Ammon's horn (tissue), 1 donor: ENCODE measurements around the gene F7.
"Not testable (repeated sequence)": the region's sequence is repeated elsewhere in the genome, so short reads cannot be mapped to it uniquely, and the experiment has no call there.

Experiments used
- DNase-seq: peaks from one replicate; pipeline ENCODE4 v3.0.0-alpha.2; 2016; ENCODE audit warnings: low spot score

Gene F7

GRCh38 chr13:113072376-113072775 lies 33.2 kb upstream of the F7 start:
- DNase-seq, result no peak

GRCh38 chr13:113073942-113074341 lies 31.6 kb upstream of the F7 start:
- peak; percentile 63 for DNase-seq

GRCh38 chr13:113074401-113074800 lies 31.2 kb upstream of the F7 start:
- no peak for DNase-seq

DNA sequence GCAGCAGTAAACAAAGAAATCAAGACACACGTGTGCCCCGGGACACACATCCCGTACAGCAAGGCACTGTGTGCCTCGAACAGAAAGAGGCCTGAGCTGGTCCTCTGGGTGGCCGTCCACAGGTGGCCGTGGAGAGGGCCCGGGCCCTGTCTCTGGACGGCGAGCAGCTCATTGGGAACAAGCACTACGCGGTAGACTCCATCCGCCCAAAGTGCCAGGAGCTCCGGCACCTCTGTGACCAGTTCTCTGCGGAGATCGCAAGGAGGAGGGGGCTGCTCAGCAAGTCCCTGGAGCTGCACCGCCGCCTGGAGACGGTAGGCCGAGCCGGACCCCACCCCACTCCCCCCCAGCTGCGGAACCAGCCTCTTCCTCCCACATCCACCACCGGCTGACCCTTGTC lies 30.7 kb upstream of the F7 start:
- DNase-seq, result no peak

GRCh38 chr13:113075711-113076110 lies 29.9 kb upstream of the F7 start:
- no peak for DNase-seq

DNA sequence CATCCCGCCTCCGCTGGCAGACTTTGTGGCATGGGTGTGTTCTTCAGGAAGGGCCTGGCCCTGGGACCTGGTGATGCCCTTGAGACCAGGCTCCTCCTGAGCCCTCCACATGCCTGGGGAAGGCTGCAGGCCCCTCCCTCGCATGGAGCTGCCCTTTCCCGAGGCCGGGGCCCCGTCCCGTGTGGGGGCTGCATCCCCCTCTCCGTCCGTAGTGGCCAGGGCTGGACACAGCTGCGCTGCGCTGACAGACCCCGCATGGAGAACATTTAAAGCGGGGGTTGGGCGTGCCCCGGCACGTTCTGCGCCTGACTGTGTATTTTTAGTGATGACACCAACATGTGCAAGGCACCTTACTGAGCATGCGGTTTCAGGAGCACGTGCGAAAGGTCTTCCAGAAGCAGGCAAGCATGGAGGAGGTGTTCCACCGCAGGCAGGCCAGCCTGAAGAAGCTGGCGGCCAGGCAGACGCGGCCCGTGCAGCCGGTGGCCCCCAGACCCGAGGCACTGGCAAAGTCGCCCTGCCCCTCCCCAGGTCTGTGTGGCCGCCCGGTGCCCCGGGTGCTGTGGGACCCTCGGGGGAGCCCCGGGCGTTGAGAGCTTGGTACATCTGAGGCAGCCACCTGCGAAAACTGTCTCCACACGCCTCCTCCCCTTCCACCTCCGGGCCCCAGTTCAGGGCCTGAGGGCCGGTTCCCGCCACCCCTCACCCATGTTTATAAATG lies 28.8 kb upstream of the F7 start:
- no peak for DNase-seq

DNA sequence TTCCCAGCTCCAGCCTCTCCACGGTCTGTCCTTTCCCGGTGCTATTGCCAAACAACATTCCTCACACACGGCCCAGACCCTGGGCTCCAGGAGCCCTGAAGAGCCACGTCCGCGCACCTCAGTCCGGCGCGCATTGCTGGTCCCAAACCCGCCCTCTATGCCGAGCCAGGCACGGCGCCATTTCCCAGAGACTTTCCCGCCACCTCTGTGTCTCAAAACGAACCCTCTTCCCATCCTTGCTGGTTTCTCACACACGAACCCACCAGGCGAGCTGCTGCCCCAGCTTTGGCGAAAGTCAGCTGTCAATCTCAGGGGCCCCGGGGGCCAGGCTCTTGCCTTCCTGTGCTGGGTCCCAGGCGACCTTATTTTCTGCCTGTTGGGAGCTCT lies 28.0 kb upstream of the F7 start:
- DNase-seq, result no peak

DNA sequence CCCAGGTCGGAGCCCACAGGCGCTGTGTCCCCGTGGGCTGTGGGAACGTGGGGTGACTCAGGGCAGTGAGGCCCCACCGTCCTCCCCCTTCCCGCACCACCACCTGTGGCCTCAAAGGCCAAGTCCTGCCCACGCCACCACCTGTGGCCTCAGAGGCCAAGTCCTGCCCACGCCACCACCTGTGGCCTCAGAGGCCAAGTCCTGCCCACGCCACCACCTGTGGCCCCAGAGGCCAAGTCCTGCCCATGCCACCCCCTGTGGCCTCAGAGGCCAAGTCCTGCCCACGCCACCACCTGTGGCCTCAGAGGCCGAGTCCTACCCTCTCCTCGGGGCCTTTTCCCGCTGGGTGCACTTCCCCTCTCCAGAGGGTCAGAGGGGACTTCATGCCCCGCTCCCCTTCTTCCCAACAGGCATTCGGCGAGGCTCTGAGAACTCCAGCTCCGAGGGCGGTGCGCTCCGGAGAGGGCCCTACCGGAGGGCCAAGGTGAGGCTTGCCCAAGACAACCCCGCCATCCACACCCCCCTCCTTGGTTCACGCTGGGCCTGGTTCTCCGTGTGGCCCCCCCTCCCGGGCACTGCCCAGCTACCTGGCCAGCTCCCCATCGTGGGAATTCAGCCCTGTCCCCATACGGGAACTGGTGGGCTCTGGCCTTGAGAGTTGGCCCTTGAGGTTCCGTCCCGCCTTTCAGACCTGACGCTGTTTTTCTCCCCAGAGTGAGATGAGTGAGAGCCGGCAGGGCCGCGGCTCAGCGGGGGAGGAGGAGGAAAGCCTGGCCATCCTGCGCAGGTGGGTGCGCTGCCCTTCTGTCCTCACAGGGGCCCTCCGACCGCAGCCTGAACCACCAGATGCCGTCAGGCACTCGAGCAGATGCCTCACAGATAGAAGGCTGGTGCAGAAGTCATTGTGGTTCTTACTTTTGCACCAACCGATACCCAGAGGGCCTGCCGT lies 27.4 kb upstream of the F7 start:
- no peak for DNase-seq

- DNase-seq, result peak; percentile 91
Measured at GRCh38 chr13:113078902-113079780, 26.4 kb upstream of the F7 start.

- not testable (repeated sequence) for DNase-seq
Measured at GRCh38 chr13:113079781-113080080, 25.9 kb upstream of the F7 start.

DNA sequence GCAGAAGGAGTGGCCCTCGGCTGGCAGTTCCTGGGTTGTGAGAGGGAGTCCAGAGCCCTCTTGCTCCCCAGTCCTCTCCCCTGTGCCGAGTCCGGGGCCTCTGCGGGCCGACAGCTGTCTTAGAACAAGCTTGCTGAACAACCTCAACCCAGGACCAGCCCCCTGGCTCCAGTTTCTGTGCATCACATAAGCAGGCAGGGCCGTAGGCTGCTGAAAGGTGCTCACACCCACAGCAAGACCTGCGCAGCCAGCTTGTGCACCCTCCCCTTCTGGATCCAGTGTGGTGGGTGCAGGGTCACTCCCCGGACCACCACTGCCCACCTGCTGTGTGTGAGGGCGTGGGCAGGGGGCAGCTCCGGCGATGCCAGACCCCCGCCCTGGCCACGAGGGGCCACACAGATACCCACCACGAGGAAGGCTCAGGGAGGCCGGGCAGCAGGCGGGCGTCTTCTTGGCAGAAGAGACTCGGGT lies 25.2 kb upstream of the F7 start:
- no peak for DNase-seq

DNA sequence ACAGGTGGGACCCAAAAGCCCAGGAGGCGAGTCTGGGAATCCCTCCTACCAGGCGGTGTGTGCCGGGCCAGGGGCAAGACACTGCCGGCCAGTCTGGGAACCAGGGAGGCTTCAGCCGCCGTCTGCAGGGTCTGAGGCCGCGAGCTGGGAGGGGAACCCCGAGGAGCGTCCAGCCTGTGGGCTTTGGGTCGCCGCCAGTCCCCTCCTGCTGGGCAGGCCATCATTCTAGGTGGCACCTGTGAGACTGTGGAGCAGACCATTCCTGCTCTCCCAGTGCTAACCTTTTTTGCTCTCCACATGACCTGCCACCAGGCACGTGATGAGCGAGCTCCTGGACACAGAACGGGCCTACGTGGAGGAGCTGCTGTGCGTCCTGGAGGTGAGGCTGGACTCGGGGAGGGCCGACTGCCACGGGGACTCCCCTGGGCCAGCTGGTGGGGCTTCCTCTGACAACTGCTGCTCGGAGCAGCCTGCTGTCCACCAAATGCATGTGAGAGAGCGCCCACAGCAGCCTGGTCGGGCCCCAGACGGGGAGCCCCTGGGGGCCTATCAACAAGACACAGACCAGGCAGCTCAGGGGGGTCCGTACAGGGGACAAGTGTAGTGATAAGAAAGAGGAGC lies 24.6 kb upstream of the F7 start:
- no peak for DNase-seq

DNA sequence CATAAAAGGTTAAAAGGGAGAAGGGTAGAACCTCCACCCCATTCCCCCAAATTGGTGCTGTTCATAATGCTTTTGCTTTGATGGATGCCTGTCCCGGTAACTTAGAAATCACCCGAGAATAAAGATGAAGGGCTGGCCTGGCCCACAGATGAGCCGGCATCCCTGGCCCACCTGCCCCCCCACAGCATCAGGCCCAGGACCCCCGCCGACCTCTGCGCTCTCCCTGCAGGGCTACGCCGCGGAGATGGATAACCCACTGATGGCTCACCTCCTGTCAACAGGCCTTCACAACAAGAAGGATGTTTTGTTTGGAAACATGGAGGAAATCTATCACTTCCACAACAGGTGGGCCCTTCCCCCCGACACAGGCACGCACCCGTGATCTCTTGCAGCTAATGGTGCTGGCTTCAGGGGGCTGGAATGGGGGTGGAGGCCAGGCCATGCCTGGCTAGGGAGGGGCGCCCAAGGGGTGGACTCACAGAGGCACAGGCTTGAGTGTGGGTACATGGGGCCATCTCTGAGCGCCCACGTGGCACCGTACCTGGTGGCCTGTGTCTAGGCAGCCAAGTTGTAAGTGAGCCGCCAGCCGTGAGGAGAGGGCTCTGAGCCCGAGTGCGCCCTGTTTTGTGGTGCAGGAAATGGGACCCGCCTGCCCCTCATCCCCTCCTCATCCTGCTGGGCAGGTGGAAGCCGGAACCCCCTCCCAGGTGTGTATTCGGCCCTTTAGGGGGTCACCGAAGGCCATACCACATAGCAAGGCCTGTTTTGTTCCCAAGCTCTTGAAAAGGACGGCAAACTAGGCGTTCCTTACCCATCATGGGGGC lies 23.2 kb upstream of the F7 start:
- DNase-seq, result no peak

GRCh38 chr13:113083022-113083373 lies 22.6 kb upstream of the F7 start:
- DNase-seq, result no peak

- peak; percentile 90 for DNase-seq
Measured at GRCh38 chr13:113083402-113084061, 22.1 kb upstream of the F7 start.

DNA sequence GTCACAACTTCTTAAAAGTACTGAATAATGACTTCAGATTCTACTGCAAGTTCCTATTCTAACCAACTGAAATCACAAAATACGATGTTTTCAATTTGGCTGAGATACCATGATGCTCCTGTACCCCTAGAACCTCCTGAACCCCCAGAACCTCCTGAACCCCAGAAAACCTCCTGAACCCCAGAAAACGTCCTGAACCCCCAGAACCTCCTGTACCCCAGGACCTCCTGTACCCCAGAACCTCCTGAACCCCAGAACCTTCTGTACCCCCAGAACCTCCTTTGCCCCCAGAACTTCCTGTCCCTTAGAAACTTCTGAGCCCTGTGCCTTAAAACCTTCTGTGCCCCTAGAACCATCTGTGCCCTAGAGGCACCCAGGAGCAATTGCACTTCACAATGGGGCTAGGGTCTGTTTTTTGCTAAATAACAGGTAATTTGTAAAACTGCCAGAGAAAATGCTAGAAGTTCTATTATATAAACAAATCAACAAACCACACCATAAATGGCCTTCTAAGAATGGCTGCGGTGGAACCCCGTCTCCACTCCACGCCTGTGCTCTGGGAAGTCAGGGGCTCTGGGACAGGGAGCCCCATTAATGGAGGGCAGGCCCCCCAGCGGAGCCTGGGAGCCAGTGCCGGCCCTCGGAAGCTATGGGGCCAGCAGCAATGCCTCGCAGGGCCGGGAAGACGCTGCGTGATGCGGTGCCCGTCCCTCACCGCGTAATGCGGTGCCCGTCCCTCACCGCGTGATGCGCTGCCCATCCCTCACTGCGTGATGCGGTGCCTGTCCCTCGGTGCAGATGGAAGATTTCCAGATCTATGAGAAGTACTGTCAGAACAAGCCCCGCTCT lies 21.3 kb upstream of the F7 start:
- DNase-seq, result no peak

DNA sequence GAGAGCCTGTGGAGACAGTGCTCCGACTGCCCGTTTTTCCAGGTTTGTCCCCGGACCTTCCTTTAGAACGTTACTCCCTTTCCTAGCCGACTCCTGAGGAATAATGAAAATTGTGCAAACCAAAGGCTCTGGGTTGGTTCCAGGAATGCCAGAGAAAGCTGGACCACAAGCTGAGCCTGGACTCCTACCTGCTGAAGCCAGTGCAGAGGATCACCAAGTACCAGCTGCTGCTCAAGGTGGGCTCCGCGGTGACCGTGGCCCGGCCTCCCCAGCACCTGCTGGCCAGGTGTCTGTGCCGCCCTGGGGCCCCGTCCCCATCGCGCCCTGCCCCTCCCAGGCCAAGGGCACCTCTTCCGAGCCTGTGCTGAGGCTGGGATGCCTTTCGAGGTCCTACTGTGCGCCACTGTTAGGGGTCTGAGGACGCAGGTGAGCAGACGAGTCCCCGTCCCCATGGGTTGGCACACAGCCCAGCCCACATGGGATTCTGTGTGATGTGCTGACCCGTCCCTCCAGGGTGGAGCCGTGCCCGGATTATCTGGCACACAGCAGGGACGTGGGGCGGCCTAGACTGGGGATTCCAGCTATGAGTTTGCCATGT lies 20.5 kb upstream of the F7 start:
- no peak for DNase-seq

DNA sequence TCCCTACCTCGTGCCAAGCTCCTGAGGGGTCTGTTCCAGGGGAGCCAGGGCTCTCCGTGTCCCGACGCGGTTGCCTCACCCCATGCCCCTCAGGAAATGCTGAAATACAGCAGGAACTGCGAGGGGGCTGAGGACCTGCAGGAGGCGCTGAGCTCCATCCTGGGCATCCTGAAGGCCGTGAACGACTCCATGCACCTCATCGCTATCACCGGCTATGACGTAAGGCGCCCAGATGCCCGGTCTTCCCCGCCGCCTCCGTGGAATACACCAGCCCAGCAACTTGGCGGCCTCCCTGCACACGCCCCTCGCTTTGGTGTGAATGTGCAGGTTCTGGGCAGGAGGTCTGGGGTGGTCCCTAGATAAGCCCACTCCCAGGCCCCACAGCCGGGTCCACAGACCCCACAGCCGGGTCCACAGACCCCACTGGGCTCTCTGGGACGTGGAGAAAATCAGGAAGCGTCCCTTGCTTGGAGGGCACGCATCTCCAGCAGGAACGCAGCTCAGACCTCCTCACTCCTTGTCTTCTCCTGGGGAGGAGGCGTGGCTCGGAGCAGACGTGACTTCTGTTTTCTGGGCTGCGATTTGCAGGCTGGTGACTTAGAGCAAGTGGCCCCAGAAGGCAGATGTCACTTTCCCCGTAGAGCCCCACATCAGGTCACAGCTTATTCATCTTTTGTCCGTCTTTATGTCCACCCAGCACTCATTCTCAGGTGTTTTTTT lies 19.4 kb upstream of the F7 start:
- DNase-seq, result no peak
